GM19025 (cell line): Measurements from ENCODE around the gene SSTR5.

Experiments used
- ATAC-seq: cut with Tn5 transposase; IDR thresholded peaks from one replicate; pipeline ENCODE4 v1.9.1; 2021; ENCODE audit warnings: mild to moderate bottlenecking, low read depth, moderate library complexity; ENCODE audit not compliant: unreplicated experiment

Gene SSTR5

GRCh38 chr16:1038932-1039331, 33.6 kb upstream of the SSTR5 start:
- no peak for ATAC-seq

DNA sequence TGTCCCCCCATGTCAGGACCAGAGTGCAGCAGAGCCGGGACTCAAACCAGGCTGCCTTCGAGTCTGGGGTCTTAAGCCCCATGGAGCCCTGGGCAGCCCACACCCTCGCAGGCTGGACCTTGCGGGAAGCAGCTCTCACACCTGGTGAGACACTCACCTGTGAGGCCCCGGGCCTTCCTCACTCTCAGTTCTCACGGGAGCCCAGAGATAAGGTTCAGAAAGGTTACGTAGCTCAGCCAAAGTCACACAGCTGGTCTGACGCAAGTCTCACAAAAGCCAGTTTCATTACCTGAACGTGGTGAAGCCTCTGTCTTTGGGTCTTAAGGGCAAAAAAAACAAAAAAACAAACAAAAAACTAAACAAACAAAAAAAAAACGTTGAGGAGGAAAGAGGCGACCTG, 32.8 kb upstream of the SSTR5 start:
- no peak for ATAC-seq

GRCh38 chr16:1040346-1040745, 32.2 kb upstream of the SSTR5 start:
- ATAC-seq: no peak

GRCh38 chr16:1042049-1042744, 30.4 kb upstream of the SSTR5 start:
- no peak for ATAC-seq

DNA sequence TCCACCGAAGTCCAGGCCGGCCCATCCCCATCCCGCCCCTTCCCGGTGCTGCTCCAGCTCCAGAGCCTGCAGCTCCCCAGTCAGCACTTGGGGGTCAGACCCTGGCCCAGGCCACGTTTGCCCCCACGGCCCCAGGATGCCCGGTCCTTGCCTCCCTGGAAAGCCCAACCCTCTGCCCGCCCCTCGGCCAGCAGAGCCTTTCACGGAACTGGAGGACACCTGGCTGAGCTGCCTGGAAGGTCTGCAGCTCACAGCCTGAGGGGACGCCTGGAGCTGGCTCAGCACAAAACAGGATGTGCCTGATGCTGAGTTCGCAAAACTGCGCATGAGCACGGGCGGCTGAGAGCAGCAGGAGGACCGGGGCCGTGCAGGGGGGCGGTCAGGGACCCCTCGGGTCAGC, 29.7 kb upstream of the SSTR5 start:
- no peak for ATAC-seq

DNA sequence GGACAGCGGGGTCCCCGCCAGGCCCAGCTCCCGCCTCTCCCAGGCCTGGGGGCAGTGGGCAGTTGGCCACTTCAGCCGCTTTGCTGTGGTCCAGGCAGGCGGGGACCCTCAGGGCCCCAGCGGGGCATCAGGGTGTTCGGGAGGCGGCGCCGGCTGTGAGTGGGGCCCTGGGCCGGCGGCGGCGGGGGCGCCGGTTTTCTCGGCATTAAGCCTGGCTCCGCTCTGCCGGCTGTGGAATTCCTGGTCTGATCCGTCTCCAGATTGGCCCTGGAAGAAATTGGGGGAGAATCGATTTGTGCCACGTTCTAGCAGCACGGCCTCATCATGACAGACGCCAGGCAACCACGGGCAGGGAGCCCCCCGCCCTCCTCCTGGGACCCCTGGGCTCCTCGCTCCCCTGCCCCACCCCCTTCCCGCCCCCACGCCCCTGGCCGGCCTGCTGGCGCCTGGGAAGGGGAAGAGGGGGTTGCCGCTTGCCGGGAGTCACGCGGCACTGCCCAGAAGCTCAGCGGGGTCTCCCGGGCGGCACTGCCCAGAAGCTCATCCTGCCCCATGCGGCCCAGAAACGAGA, 28.6 kb upstream of the SSTR5 start:
- ATAC-seq: no peak

- no peak for ATAC-seq
Observed at GRCh38 chr16:1044460-1045309, 27.9 kb upstream of the SSTR5 start.

DNA sequence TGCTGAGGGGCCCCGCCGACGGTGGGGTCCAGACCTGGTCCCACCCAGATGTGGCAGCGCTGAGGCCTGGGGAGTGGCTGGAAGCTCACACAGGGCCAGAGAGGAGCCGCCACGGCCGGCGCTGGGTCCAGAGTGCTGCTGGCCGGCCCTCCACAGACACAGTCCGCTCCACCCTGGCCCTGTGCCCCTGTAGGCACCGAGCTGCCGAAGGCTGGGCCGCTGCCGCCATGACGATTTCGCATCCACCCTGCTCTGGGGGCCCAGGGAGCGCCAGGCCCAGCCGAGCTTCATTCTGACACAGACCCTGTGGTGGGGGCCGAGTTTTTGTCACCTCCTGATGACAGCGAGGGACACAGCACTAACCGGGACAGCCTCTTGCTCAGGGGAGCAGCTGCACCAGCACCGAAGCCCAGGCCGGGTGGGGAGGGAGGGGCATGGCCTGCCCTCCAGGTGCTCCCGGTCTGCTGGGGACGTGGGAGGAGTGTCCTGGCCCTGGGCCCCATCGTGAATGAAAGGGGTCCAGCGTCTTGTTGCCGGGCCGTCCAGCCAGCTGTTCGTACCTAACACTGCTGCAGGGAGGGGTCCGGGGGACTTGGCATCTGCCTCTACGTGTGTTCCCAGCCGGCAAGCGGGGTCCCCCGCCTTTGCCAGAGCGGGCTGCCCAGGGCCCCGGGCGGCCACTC, 27.1 kb upstream of the SSTR5 start:
- ATAC-seq: no peak

DNA sequence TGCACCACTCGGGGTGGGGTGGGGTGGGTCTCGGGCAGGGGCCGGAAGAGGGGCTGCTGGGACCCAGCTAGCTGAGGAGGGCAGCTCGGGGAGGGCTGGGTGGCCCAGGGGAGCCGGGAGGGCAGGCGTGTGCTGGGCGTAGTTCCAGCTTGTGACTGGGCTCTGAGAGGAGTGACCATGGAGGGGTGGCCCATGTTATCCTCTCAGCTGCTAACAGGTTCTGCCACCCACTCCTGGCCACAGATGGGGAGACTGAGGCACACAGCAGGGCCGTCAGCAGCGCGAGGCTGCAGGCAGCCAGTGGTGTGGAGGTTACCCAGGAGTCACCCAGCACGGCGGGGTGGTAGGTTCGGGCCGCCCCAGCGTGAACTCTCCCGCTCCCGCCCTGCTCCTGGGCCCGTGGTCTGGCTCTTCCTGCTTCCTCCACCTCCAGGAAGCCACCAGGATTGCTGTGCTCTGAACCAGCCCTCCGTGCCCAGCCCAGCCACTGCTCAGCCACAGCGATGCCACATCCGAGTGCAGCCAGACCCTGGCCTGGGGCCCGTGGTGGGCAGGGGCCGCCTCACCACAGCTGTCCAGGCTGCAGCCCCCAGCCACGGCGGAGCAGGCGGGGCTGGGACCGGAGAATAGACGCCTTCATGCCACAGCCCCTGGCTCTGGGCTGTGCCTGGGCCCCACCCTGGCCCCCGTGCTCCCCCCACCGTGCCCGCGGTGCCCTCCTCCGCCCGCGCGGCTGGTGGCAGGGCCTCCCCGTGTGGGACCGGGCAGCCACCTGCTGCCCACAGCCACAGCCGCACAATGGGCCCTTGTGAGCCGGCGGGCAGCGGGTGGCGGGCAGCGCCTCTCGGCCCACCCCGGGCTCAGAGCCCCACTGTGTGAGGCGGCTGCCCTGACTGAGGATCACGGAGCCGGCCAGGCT, 26.3 kb upstream of the SSTR5 start:
- no peak for ATAC-seq

- ATAC-seq: no peak
Observed at GRCh38 chr16:1047123-1047522, 25.4 kb upstream of the SSTR5 start.

- ATAC-seq: no peak
Observed at GRCh38 chr16:1047801-1048200, 24.7 kb upstream of the SSTR5 start.

GRCh38 chr16:1048442-1049112, 24.0 kb upstream of the SSTR5 start:
- no peak for ATAC-seq

DNA sequence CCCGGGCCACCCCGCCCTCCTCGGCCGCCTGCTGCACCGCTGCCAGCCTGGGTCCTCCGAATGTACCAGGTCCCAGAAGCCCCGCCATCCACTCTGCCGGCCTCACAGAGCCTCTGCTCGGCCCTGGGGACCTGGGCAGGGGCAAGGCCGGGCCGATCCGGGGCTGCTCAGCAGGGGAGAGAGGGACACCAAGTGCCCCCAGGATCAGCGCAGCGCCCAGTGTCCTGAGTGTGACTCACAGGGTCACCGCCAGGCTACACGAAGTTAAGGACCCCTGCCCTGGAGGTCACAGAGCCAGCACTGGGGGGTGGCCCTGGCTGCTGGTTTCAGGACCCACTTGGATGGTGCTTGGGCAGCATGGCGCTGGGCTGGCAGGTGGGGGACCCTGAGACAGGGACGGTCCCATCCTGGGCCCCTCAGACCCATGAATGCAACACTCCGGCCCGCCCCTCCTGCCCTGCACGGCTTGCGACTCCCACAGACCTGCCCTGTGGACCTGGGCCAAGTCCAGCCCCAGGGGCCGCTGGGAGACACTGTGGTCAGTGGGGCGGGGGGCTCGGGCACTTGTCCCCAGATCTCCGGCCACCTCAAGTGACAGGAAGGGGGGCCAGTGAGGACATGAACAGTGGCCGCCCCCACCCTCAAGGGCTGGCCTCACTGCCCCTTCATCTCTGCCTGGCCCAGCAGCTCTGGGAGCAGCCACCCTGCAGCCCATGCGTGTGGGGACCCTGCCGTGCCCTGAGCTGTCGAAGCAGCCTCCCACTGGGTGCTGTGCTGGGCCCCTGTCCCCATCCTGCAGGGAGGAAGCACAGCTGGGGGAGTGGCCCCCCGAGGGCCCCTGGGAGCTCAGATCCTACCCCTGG, 23.2 kb upstream of the SSTR5 start:
- no peak for ATAC-seq

- no peak for ATAC-seq
Observed at GRCh38 chr16:1049976-1050247, 22.6 kb upstream of the SSTR5 start.

DNA sequence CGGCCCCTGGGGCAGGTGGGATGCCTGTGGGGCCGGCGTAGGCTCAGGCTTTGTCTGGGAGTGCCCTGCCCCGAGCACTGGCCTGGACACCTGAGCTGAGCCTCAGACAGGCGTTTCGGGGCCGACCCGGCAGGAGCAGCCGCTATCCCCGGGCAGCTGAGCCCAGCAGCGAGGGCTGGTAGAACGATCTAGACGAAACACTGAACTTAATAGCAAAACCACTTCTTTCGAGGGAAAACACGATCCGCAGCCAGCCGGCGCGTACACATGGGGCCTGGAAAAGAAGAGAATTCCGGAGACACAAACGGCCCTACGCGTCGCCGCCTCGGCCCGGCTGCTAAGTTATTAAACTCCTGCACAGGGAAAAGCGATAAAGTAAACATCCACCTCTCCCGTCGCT, 22.0 kb upstream of the SSTR5 start:
- no peak for ATAC-seq

DNA sequence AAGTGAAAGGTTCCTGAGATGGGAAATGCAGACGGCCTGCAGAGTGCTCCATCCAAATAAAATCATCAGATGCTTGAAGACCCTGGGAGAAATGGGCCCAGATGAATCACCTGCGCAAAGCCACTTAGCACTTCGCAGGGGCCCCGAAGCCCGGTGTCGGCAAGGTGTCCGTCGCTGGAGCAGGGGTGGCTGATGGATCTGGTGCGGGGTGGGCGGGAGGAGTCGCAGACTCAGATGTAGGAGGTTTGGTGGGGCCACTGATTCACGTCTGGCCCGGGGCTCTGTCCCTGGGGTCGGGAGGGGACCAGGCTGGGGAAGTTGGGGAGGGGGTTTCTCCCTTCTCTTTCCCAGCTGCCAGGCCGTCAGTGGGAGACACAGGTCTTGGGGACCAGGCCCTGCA, 21.6 kb upstream of the SSTR5 start:
- no peak for ATAC-seq

DNA sequence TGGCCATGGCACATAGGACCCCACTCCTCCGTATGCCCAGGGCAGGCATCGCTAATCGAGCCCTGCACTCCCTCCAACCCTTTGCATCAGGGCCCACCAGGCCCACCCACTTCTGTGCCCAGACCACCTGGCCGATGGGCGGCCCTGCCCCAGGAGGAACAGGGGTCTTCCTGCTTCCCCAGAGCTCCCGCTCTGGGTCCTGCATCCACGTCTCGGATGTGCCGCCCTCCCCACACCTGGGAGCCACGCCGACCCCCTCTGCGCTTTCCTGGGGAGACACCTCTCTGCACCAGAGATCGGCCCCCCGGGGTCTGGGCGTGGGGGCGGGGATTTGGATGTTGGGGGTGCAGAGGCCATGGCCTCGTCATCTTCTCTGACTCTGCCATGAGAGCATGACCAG, 21.1 kb upstream of the SSTR5 start:
- no peak for ATAC-seq

DNA sequence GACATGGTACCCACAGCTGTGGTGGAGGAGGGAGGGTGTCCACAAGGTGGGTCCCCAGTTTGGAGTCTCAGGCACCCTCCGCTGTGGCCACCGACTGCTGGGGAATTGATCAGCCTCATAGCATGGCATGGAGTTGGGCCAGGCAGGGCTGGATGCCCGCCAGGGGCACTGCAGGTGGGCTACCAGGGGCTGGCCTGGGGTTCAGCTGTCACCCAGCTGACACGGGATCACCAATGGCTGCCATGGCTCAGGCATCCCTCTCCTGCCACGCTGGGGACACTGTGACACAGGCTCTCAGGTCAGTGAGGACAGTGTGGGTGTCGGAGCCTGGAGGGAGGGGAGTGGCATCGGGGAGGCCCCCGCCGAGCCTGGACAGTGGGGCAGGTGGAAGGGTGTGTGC, 19.8 kb upstream of the SSTR5 start:
- ATAC-seq: no peak

DNA sequence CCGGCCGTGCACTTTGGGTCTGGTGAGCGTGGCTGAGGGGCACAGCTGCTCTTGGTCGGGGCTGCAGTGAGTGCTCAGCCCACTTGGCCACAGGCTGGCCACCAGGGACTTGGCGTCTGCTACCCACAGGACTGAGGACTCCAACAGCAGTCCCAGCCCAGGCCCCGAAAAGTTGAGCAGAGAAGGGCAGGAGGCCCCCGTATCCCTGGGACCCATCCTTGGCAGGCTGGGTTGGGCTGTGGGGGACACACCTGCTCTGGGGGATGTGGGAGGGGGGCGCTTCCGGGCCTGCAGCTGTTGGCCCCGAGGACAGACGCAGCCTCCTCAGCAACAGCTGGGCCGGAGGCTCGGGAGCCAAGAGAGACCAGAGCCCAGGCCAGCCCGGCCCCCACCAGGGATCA, 19.4 kb upstream of the SSTR5 start:
- no peak for ATAC-seq
